ENCODE data around the gene MAGI2.

MAGI2 gene

GRCh38 chr7:78501064-78501463 lies 952.4 kb downstream of the MAGI2 start:
- Histone ChIP-seq H3K36me3 (ENCODE audit: insufficient read depth, low read length) (no peaks in the 10 kb centered on the region), H3K4me3 (ENCODE audit: low read length, poor library complexity, severe bottlenecking) (no peak overlapping the region), H3K27me3 (ENCODE audit: insufficient read depth, low read length, poor library complexity, severe bottlenecking) (no peaks in the 10 kb centered on the region), H3K4me2 (ENCODE audit: low read depth, low read length, poor library complexity, severe bottlenecking) (no peak overlapping the region), H3K9me3 (ENCODE audit: insufficient read depth, low read depth, low read length) (no peaks in the 10 kb centered on the region), H3K79me2 (ENCODE audit: insufficient read depth, low read length) (no peaks in the 10 kb centered on the region), H2AFZ (ENCODE audit: low read length) (no peak overlapping the region), H3F3A (ENCODE audit: low read depth) (no peaks in the 10 kb centered on the region), H4K20me1 (ENCODE audit: insufficient read depth, low read length, poor library complexity, severe bottlenecking) (no peaks in the 10 kb centered on the region), H3K9ac (ENCODE audit: low read depth, low read length, poor library complexity, severe bottlenecking) (no peak overlapping the region), H3K4me1 (ENCODE audit: insufficient read depth, low read length, poor library complexity, severe bottlenecking) (no peaks in the 10 kb centered on the region), H3K9me2 (replicated peaks; ENCODE audit: low read depth, low read length) (0 out of 2 replicates have a peak, but pooled peaks cover 4% of the 10 kb centered on the region)
- TF ChIP-seq, protein P1, sequence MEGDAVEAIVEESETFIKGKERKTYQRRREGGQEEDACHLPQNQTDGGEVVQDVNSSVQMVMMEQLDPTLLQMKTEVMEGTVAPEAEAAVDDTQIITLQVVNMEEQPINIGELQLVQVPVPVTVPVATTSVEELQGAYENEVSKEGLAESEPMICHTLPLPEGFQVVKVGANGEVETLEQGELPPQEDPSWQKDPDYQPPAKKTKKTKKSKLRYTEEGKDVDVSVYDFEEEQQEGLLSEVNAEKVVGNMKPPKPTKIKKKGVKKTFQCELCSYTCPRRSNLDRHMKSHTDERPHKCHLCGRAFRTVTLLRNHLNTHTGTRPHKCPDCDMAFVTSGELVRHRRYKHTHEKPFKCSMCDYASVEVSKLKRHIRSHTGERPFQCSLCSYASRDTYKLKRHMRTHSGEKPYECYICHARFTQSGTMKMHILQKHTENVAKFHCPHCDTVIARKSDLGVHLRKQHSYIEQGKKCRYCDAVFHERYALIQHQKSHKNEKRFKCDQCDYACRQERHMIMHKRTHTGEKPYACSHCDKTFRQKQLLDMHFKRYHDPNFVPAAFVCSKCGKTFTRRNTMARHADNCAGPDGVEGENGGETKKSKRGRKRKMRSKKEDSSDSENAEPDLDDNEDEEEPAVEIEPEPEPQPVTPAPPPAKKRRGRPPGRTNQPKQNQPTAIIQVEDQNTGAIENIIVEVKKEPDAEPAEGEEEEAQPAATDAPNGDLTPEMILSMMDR (conservative IDR thresholded peaks at IDR 0.05; ENCODE audit: low read length) = no peak
- no peak for TF ChIP-seq EZH2phosphoT487 (IDR thresholded peaks at IDR 0.05; ENCODE audit: borderline replicate concordance)

DNA sequence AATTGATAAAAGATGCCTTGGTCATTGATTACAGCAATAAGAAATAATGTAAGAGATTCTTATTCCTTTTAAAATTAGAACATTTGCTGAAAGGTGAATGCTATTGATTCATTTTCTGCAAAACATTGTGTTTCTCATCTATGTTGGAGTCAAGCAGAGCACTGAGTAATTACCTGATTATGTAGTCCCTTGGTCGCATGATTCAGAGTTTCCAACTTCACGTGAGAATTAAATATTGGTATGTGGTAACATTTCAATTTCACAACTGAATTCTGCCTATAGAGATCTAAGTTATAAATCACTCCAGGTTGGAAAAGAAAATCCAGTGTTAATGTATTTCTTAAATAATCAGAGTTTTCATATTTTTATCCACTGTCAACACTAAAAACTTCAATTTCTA lies 953.5 kb downstream of the MAGI2 start:
- Histone ChIP-seq H4K20me1 (ENCODE audit: insufficient read depth, low read length, poor library complexity, severe bottlenecking) (no peaks in the 10 kb centered on the region), H3K79me2 (ENCODE audit: insufficient read depth, low read length) (no peaks in the 10 kb centered on the region), H3K4me1 (ENCODE audit: insufficient read depth, low read length, poor library complexity, severe bottlenecking) (no peaks in the 10 kb centered on the region), H3F3A (ENCODE audit: low read depth) (no peaks in the 10 kb centered on the region), H3K36me3 (ENCODE audit: insufficient read depth, low read length) (no peaks in the 10 kb centered on the region), H3K9ac (ENCODE audit: low read depth, low read length, poor library complexity, severe bottlenecking) (no peak overlapping the region), H2AFZ (ENCODE audit: low read length) (no peak overlapping the region), H3K4me3 (ENCODE audit: low read length, poor library complexity, severe bottlenecking) (no peak overlapping the region), H3K9me3 (ENCODE audit: insufficient read depth, low read depth, low read length) (no peaks in the 10 kb centered on the region), H3K9me2 (replicated peaks; ENCODE audit: low read depth, low read length) (0 out of 2 replicates have a peak, but pooled peaks cover 4% of the 10 kb centered on the region), H3K4me2 (ENCODE audit: low read depth, low read length, poor library complexity, severe bottlenecking) (no peak overlapping the region), H3K27me3 (ENCODE audit: insufficient read depth, low read length, poor library complexity, severe bottlenecking) (no peaks in the 10 kb centered on the region)
- TF ChIP-seq, protein P1 (conservative IDR thresholded peaks at IDR 0.05; ENCODE audit: low read length) = no peak
- TF ChIP-seq EZH2phosphoT487 (IDR thresholded peaks at IDR 0.05; ENCODE audit: borderline replicate concordance) = no peak

DNA sequence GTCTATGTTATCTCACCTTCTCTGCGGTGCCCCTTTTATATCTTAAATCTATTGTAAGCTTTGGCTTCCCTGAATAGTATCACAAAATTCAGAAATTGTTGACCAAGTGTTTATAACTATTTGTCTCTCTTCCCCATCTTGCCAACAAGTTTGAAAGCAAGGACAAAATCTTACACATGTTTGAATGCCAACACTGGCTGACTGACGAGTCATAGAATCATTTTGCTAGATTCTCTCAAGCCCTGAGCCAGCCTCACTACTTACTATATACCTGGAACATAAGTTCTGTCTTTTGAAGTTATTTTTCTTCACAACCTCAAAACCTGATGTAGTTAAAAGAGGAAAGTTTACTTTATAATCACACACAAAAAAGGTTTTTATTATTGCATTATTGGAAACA lies 954.2 kb downstream of the MAGI2 start:
- Histone ChIP-seq H3F3A (ENCODE audit: low read depth) (no peaks in the 10 kb centered on the region), H3K36me3 (ENCODE audit: insufficient read depth, low read length) (no peaks in the 10 kb centered on the region), H3K27me3 (ENCODE audit: insufficient read depth, low read length, poor library complexity, severe bottlenecking) (no peaks in the 10 kb centered on the region), H3K4me1 (ENCODE audit: insufficient read depth, low read length, poor library complexity, severe bottlenecking) (no peaks in the 10 kb centered on the region), H3K4me2 (ENCODE audit: low read depth, low read length, poor library complexity, severe bottlenecking) (no peak overlapping the region), H3K9me3 (ENCODE audit: insufficient read depth, low read depth, low read length) (no peaks in the 10 kb centered on the region), H3K4me3 (ENCODE audit: low read length, poor library complexity, severe bottlenecking) (no peak overlapping the region), H2AFZ (ENCODE audit: low read length) (no peak overlapping the region), H3K79me2 (ENCODE audit: insufficient read depth, low read length) (no peaks in the 10 kb centered on the region), H3K9ac (ENCODE audit: low read depth, low read length, poor library complexity, severe bottlenecking) (no peak overlapping the region), H3K9me2 (replicated peaks; ENCODE audit: low read depth, low read length) (0 out of 2 replicates have a peak, but pooled peaks cover 4% of the 10 kb centered on the region), H4K20me1 (ENCODE audit: insufficient read depth, low read length, poor library complexity, severe bottlenecking) (no peaks in the 10 kb centered on the region)
- TF ChIP-seq, protein P1 (conservative IDR thresholded peaks at IDR 0.05; ENCODE audit: low read length) = no peak
- no peak for TF ChIP-seq EZH2phosphoT487 (IDR thresholded peaks at IDR 0.05; ENCODE audit: borderline replicate concordance)

Data from Loucy (cell line).